SK-N-SH (cell line): ENCODE measurements around the gene IL17RA. TPM values are rescaled to one million over a fixed set of nuclear protein-coding genes. Genes with fewer than 3 reads are reported as not detected.

ENCODE experiments used
- CTCF ChIA-PET: fragments of 300-600, 350-600 bp; formaldehyde crosslinking; extraction: SDS; loops from one replicate; lab custom pipeline; 2021; lab: Yijun Ruan, JAX
- POLR2A ChIA-PET: fragments of 350-600 bp; sonication (Branson Sonifier 250); formaldehyde crosslinking; extraction: SDS; loops from one replicate; lab custom pipeline; 2020; ENCODE audit warnings: antibody characterized with exemption, inconsistent platforms; lab: Yijun Ruan, JAX
- DNase-seq: peaks from one replicate; pipeline ENCODE4 v3.0.0; 2012
- H2AFZ ChIP-seq: fragments of 200-600 bp; sonication (generic); 2 replicates; pipeline ENCODE4 v1.8.1; 2016; ENCODE audit warnings: antibody characterized with exemption, mild to moderate bottlenecking, low read depth
- H3F3A ChIP-seq: fragments of 200-600 bp; sonication (generic); replicated peaks from 2 replicates; pipeline ENCODE3; 2016; ENCODE audit warnings: antibody characterized with exemption, mild to moderate bottlenecking; ENCODE audit not compliant: insufficient read depth
- H3K27ac ChIP-seq, 2 experiments: fragments of 200-500 bp in 1 of 2; fragments of 200-600 bp in 1 of 2; sonication (Bioruptor generic) in 1 of 2; sonication (generic), shearing (Covaris generic) in 1 of 2; 2 replicates each; pipeline versions ENCODE4 v1.5.1 to v1.6.1; 2014 to 2016; ENCODE audit warnings: low read depth in 2 of 2, inconsistent platforms in 1 of 2, low read length in 1 of 2, mild to moderate bottlenecking in 1 of 2, mixed read lengths in 1 of 2
- H3K27me3 ChIP-seq: fragments of 200-600 bp; sonication (generic), shearing (Covaris generic); 2 replicates; pipeline ENCODE4 v1.6.1; 2016; ENCODE audit warnings: mixed run types; ENCODE audit not compliant: insufficient read depth
- H3K36me3 ChIP-seq, 2 experiments: fragments of 200-500 bp in 1 of 2; fragments of 200-600 bp in 1 of 2; sonication (Bioruptor generic) in 1 of 2; sonication (generic) in 1 of 2; replicated peaks in 1 of 2; 2 replicates each; pipeline versions ENCODE3 to v1.5.1; 2014 to 2016; ENCODE audit warnings: low read length in 1 of 2, mild to moderate bottlenecking in 1 of 2; ENCODE audit not compliant: insufficient read depth in 2 of 2, control insufficient read depth in 1 of 2
- H3K4me1 ChIP-seq, 2 experiments: fragments of 200-500 bp in 1 of 2; fragments of 200-600 bp in 1 of 2; sonication (Bioruptor generic) in 1 of 2; sonication (generic), shearing (Covaris generic) in 1 of 2; 2 replicates each; pipeline versions ENCODE4 v1.5.1 to v1.6.1; 2014 to 2016; ENCODE audit warnings: low read depth in 1 of 2, low read length in 1 of 2, mixed run types in 1 of 2; ENCODE audit not compliant: insufficient read depth in 2 of 2, control insufficient read depth in 1 of 2
- H3K4me2 ChIP-seq: fragments of 200-600 bp; sonication (generic), shearing (Covaris generic); 2 replicates; pipeline ENCODE4 v1.6.1; 2017; ENCODE audit warnings: mixed run types
- H3K4me3 ChIP-seq, 2 experiments: fragments of 200-500 bp in 1 of 2; fragments of 200-600 bp in 1 of 2; sonication (Bioruptor generic) in 1 of 2; sonication (generic), shearing (Covaris generic) in 1 of 2; 2 replicates each; pipeline versions ENCODE4 v1.5.1 to v1.8.1; 2014 to 2016; ENCODE audit warnings: low read depth in 2 of 2, inconsistent platforms in 1 of 2, low read length in 1 of 2, mild to moderate bottlenecking in 1 of 2, mixed read lengths in 1 of 2, moderate library complexity in 1 of 2
- H3K79me2 ChIP-seq: fragments of 200-600 bp; sonication (generic); 2 replicates; pipeline ENCODE4 v1.8.1; 2017; ENCODE audit warnings: mild to moderate bottlenecking; ENCODE audit not compliant: insufficient read depth
- H3K9ac ChIP-seq: fragments of 200-600 bp; sonication (generic); 2 replicates; pipeline ENCODE4 v1.6.1; 2017; ENCODE audit warnings: mixed run types
- H3K9me2 ChIP-seq: fragments of 200-600 bp; sonication (generic); 2 replicates; pipeline ENCODE4 v1.6.1; 2017; ENCODE audit warnings: mixed run types
- H3K9me3 ChIP-seq: fragments of 200-600 bp; sonication (generic); 2 replicates; pipeline ENCODE4 v1.6.1; 2017; ENCODE audit warnings: mixed run types, mild to moderate bottlenecking, moderate library complexity
- H4K20me1 ChIP-seq: fragments of 200-600 bp; sonication (generic); 2 replicates; pipeline ENCODE4 v1.6.1; 2017; ENCODE audit warnings: mild to moderate bottlenecking, mixed run types; ENCODE audit not compliant: insufficient read depth
- EP300 ChIP-seq, 2 experiments: IDR thresholded peaks; 2 replicates each; pipeline versions ENCODE4 v1.4.0 to v1.6.1; 2012; ENCODE audit warnings: borderline replicate concordance in 1 of 2, low read depth in 1 of 2, low read length in 1 of 2
- EZH2phosphoT487 ChIP-seq: fragments of 200-600 bp; sonication (generic); IDR thresholded peaks from 2 replicates; pipeline ENCODE4 v1.6.1; 2017; ENCODE audit warnings: low read depth, mixed run types, mild to moderate bottlenecking, antibody characterized with exemption, moderate library complexity, borderline replicate concordance
- FOXJ3 ChIP-seq: sonication (generic); formaldehyde crosslinking; IDR thresholded peaks from 2 replicates; pipeline ENCODE4 v1.5.1; 2020; ENCODE audit warnings: mild to moderate bottlenecking, missing genetic modification reagents
- FOXM1 ChIP-seq: IDR thresholded peaks from 2 replicates; pipeline ENCODE4 v1.4.0; 2012; ENCODE audit warnings: low read depth, mild to moderate bottlenecking
- IRF3 ChIP-seq: fragments of 150-350 bp; IDR thresholded peaks from 2 replicates; pipeline ENCODE4 v1.6.1; 2016; ENCODE audit warnings: mild to moderate bottlenecking, low read depth, low read length
- MAX ChIP-seq: IDR thresholded peaks from 2 replicates; pipeline ENCODE4 v1.4.0; 2012; ENCODE audit warnings: low read depth
- MXI1 ChIP-seq: IDR thresholded peaks from 2 replicates; pipeline ENCODE4 v1.6.1; 2012; ENCODE audit warnings: mild to moderate bottlenecking, low read depth, low read length, improper control_type of control experiment
- NFIC ChIP-seq: IDR thresholded peaks from 2 replicates; pipeline ENCODE4 v1.4.0; 2012; ENCODE audit warnings: borderline replicate concordance
- NRF1 ChIP-seq: IDR thresholded peaks from 2 replicates; pipeline ENCODE4 v1.6.1; 2012; ENCODE audit warnings: low read depth, mild to moderate bottlenecking, low read length
- PBX3 ChIP-seq: IDR thresholded peaks from 2 replicates; pipeline ENCODE4; 2012
- POLR2AphosphoS5 ChIP-seq: IDR thresholded peaks from 2 replicates; pipeline ENCODE4 v1.6.1; 2012; ENCODE audit warnings: low read depth, low read length
- RAD21 ChIP-seq: IDR thresholded peaks from 2 replicates; pipeline ENCODE4 v1.6.1; 2012; ENCODE audit warnings: mild to moderate bottlenecking, low read length
- RCOR1 ChIP-seq: fragments of 150-350 bp; IDR thresholded peaks from 2 replicates; pipeline ENCODE4 v1.6.1; 2017; ENCODE audit warnings: antibody characterized with exemption, low read length
- REST ChIP-seq: IDR thresholded peaks from 2 replicates; pipeline ENCODE4 v1.6.1; 2012; ENCODE audit warnings: mild to moderate bottlenecking, low read depth, low read length, moderate library complexity
- USF1 ChIP-seq: IDR thresholded peaks from 2 replicates; pipeline ENCODE4 v1.4.0; 2012; ENCODE audit warnings: low read depth, borderline replicate concordance
- ZBTB33 ChIP-seq: IDR thresholded peaks from 2 replicates; pipeline ENCODE4 v1.4.0; 2012; ENCODE audit warnings: low read depth, borderline replicate concordance
- WGBS: methylation state at CpG from one replicate; pipeline ENCODE4 v1.1.6; 2017; ENCODE audit warnings: low lambda C conversion rate; 5-methylcytosine and 5-hydroxymethylcytosine counted together
- polyA plus RNA-seq, 3 experiments: library from polyadenylated mRNA; depleted of rRNA; stranded (reverse); fragments of >200 nt; gene quantifications; 2 replicates each; pipeline ENCODE4 v1.2.3, GENCODE V29; 2012

IL17RA gene
- polyA plus RNA-seq, 1 of the 3 experiments (the other 2 are of a cell fraction) = 4.5 TPM

GRCh38 chr22:17159504-17159951, 74.7 kb downstream of the IL17RA start:
- POLR2A ChIA-PET = interaction anchor here (0.6 to 1.9 kb wide), 4 partner anchors 9 to 38 kb away, joined by 3 to 11 read pairs (median 6); partner anchors contain the start of gene TMEM121B
- Histone ChIP-seq H3K9me2 (no peaks in the 10 kb centered on the region), H4K20me1 (peaks cover 14% of the 10 kb centered on the region; the same call in 1 of the 2 replicates), H3K4me3 (peak overlapping the region; percentile 62 to 90), H2AFZ (peak overlapping the region; percentile 95), H3K9ac (peak overlapping the region; percentile 84), H3K9me3 (no peaks in the 10 kb centered on the region), H3F3A (peaks cover 6% of the 10 kb centered on the region), H3K36me3 (no peaks in the 10 kb centered on the region), H3K27me3 (no peaks in the 10 kb centered on the region), H3K4me1 (peaks cover 0 to 9% of the 10 kb centered on the region in 2 experiments; a peak in 1 of 4 replicates), H3K79me2 (peaks cover 42% of the 10 kb centered on the region), H3K4me2 (peak overlapping the region; percentile 97), H3K27ac (peak overlapping the region; percentile 57 to 67; a peak in 2 of 4 replicates)
- CTCF ChIA-PET = interaction anchor here (1.6 to 7.5 kb wide), 4 partner anchors 9 to 342 kb away, joined by 4 to 96 read pairs (median 10); no protein-coding TSS in a partner anchor
- no peak for TF ChIP-seq EZH2phosphoT487
- TF ChIP-seq PBX3 = no peak
- no peak for TF ChIP-seq IRF3
- no peak for TF ChIP-seq ZBTB33
- TF ChIP-seq EP300 (IDR thresholded peaks at IDR 0.05; ENCODE audit: borderline replicate concordance in 1 of 2, low read depth in 1 of 2, low read length in 1 of 2) = no peak
- 0 out of 2 replicates have a peak, but pooled peaks have one; percentile 23 for TF ChIP-seq FOXJ3
- peak; percentile 15; the same call in 1 of the 2 replicates for TF ChIP-seq MAX
- no peak for TF ChIP-seq REST
- peak; percentile 64 for TF ChIP-seq MXI1
- peak; percentile 43; the same call in 1 of the 2 replicates for TF ChIP-seq USF1
- TF ChIP-seq NRF1 = peak; percentile 38
- TF ChIP-seq NFIC = no peak
- TF ChIP-seq FOXM1 = no peak
- TF ChIP-seq POLR2AphosphoS5 = no peak; the same call in 1 of the 2 replicates
- TF ChIP-seq RAD21 = no peak
- no peak for TF ChIP-seq RCOR1
- no peak for DNase-seq
- WGBS = 1% methylated on average over 20 of the region's 35 CpGs
